Body of pancreas (tissue), 4 donors: Measurements from ENCODE around the gene HSF2BP. TPM values are rescaled to one million over a fixed set of nuclear protein-coding genes. Genes with fewer than 3 reads are reported as not detected.
"Not testable (repeated sequence)": the region's sequence is repeated elsewhere in the genome, so short reads cannot be mapped to it uniquely, and the experiment has no call there.

Experiments
- ATAC-seq: fragments of 150-250 bp; one replicate; pipeline ENCODE4 v1.9.1; 2016
- DNase-seq, 4 donors: peaks; one replicate each; pipeline ENCODE4 v3.0.0-alpha.2; 2019
- H3K27ac ChIP-seq, 4 donors: fragments of 200-600 bp; sonication (generic); 1 replicate in 3 of 4; 2 replicates in 1 of 4; pipeline versions ENCODE4 v1.5.1 to v1.6.1; 2016 to 2019; ENCODE audit warnings: mild to moderate bottlenecking in 1 of 4, mixed read lengths in 1 of 4, moderate library complexity in 1 of 4
- H3K27me3 ChIP-seq, 2 donors: fragments of 200-600 bp; sonication (generic); one replicate each; pipeline ENCODE4 v1.6.0; 2016; ENCODE audit warnings: mild to moderate bottlenecking in 1 of 2
- H3K36me3 ChIP-seq, 2 donors: fragments of 200-600 bp; sonication (generic); replicated peaks in 1 of 2; 2 replicates each; pipeline ENCODE4 v1.5.1; 2016; ENCODE audit warnings: low read depth in 2 of 2; ENCODE audit not compliant: insufficient read depth in 1 of 2
- H3K4me1 ChIP-seq: fragments of 200-600 bp; sonication (generic); one replicate; pipeline ENCODE4 v1.6.0; 2016
- H3K4me3 ChIP-seq, 2 donors: fragments of 200-600 bp; sonication (generic); 1 replicate in 1 of 2; 2 replicates in 1 of 2; pipeline ENCODE4 v1.5.1; 2016 to 2019
- H3K9me3 ChIP-seq, 3 donors: fragments of 200-600 bp; sonication (generic); 1 replicate in 2 of 3; 2 replicates in 1 of 3; pipeline ENCODE4 v1.5.1; 2016
- CTCF ChIP-seq, 7 experiments: fragments of 450-650 bp in 4 of 7; fragments of 200-600 bp in 3 of 7; sonication (generic) in 3 of 7; IDR thresholded peaks; one replicate each; pipeline ENCODE4 v1.5.1; 2016 to 2019; ENCODE audit warnings: antibody characterized with exemption in 7 of 7
- POLR2A ChIP-seq, 3 donors: fragments of 450-650 bp; IDR thresholded peaks; one replicate each; pipeline ENCODE4 v1.6.1; 2016; ENCODE audit warnings: antibody characterized with exemption in 3 of 3, mild to moderate bottlenecking in 2 of 3
- WGBS, 2 donors: methylation state at CpG; one replicate each; pipeline ENCODE4 v1.1.5; 2017; 5-methylcytosine and 5-hydroxymethylcytosine counted together
- intact Hi-C: fragments of 100-400 bp; cut with DNase I; formaldehyde crosslinking; loops from one replicate; pipeline ENCODE4 v1.15.1; 2023
- total RNA-seq, 2 donors: library from RNA; depleted of rRNA; stranded (reverse); fragments of >200 nt; gene quantifications; one replicate each; pipeline ENCODE4 v1.1.0, GENCODE V29; 2016

HSF2BP gene
- total RNA-seq, 2 donors from 2014 or later: 3.1 to 4.3 TPM

GRCh38 chr21:43623588-43623987 is 35.7 kb downstream of the HSF2BP start:
- TF ChIP-seq CTCF (IDR thresholded peaks at IDR 0.05) (no peak), POLR2A (IDR thresholded peaks at IDR 0.05) (no peak)
- no peak for ATAC-seq
- Histone ChIP-seq H3K27me3 (no peaks in the 10 kb centered on the region), H3K27ac (no peak overlapping the region), H3K9me3 (no peaks in the 10 kb centered on the region), H3K4me1 (no peaks in the 10 kb centered on the region), H3K36me3 (no peaks in the 10 kb centered on the region), H3K4me3 (no peak overlapping the region)
- whole genome bisulfite sequencing, 2 donors: 81 to 91% methylated on average over 2 of the region's 2 CpGs
- intact Hi-C loops: no loop called here
- DNase-seq: no peak

- Histone ChIP-seq H3K27ac (no peak overlapping the region), H3K4me3 (no peak overlapping the region), H3K27me3 (no peaks in the 10 kb centered on the region), H3K9me3 (no peaks in the 10 kb centered on the region), H3K36me3 (no peaks in the 10 kb centered on the region), H3K4me1 (no peaks in the 10 kb centered on the region)
- ATAC-seq (no peak), DNase-seq (no peak)
- intact Hi-C loops: no loop called here
- TF ChIP-seq POLR2A (IDR thresholded peaks at IDR 0.05): no peak
- TF ChIP-seq CTCF (IDR thresholded peaks at IDR 0.05): no peak
- 56 to 60% methylated on average over 2 of the region's 2 CpGs for WGBS, 2 donors
Measured at GRCh38 chr21:43622796-43623195, 36.5 kb downstream of the HSF2BP start.

- Histone ChIP-seq H3K36me3 (no peaks in the 10 kb centered on the region), H3K4me1 (no peaks in the 10 kb centered on the region), H3K4me3 (no peak overlapping the region), H3K27me3 (no peaks in the 10 kb centered on the region), H3K9me3 (no peaks in the 10 kb centered on the region), H3K27ac (no peak overlapping the region)
- WGBS, 2 donors: 89% methylated on average over 4 of the region's 4 CpGs
- TF ChIP-seq POLR2A (IDR thresholded peaks at IDR 0.05): no peak
- TF ChIP-seq CTCF (IDR thresholded peaks at IDR 0.05): peak in 1 of 7 experiments; percentile 31
- DNase-seq: no peak
- no peak for ATAC-seq
- intact Hi-C loops: no loop called here
Measured at GRCh38 chr21:43619856-43620255, 39.4 kb downstream of the HSF2BP start.

- Histone ChIP-seq H3K27ac (no peak overlapping the region), H3K27me3 (no peaks in the 10 kb centered on the region), H3K36me3 (no peaks in the 10 kb centered on the region), H3K4me3 (no peak overlapping the region), H3K9me3 (no peaks in the 10 kb centered on the region), H3K4me1 (no peaks in the 10 kb centered on the region)
- DNase-seq (no peak), ATAC-seq (no peak)
- 92 to 94% methylated on average over 4 of the region's 4 CpGs for WGBS, 2 donors
- intact Hi-C loops: no loop called here
- TF ChIP-seq POLR2A (IDR thresholded peaks at IDR 0.05) (no peak), CTCF (IDR thresholded peaks at IDR 0.05) (no peak)
Measured at GRCh38 chr21:43619344-43619743, 39.9 kb downstream of the HSF2BP start.

GRCh38 chr21:43618940-43619339 is 40.3 kb downstream of the HSF2BP start:
- no peaks in the 10 kb centered on the region for H3K9me3 ChIP-seq
- H3K27ac ChIP-seq: no peak overlapping the region
- no peak for DNase-seq
- H3K36me3 ChIP-seq: no peaks in the 10 kb centered on the region
- no peaks in the 10 kb centered on the region for H3K4me1 ChIP-seq
- H3K4me3 ChIP-seq: no peak overlapping the region
- intact Hi-C loops: no loop called here
- no peak for TF ChIP-seq CTCF (IDR thresholded peaks at IDR 0.05)
- no peak for TF ChIP-seq POLR2A (IDR thresholded peaks at IDR 0.05)
- no peak for ATAC-seq
- WGBS, 2 donors: 90 to 98% methylated on average over 4 of the region's 4 CpGs
- no peaks in the 10 kb centered on the region for H3K27me3 ChIP-seq

- H3K36me3 ChIP-seq, H3K27me3 ChIP-seq, H3K27ac ChIP-seq, ATAC-seq, intact Hi-C loops, H3K4me1 ChIP-seq, H3K4me3 ChIP-seq, DNase-seq, H3K9me3 ChIP-seq: not testable (repeated sequence)
- 66 to 71% methylated on average over 3 of the region's 3 CpGs for WGBS, 2 donors
Measured at GRCh38 chr21:43616861-43617260, 42.4 kb downstream of the HSF2BP start.
